H1 (cell line): ENCODE results near the gene ITIH1.

ENCODE experiments used
- CHD2 ChIP-seq: IDR thresholded peaks from 2 replicates; pipeline ENCODE4 v1.6.1; 2012; ENCODE audit warnings: low read length, improper control_type of control experiment
- CREB1 ChIP-seq: IDR thresholded peaks from 2 replicates; pipeline ENCODE4 v1.6.1; 2012; ENCODE audit warnings: inconsistent platforms
- E2F6 ChIP-seq: IDR thresholded peaks from 2 replicates; pipeline ENCODE4 v1.6.1; 2012; ENCODE audit warnings: inconsistent platforms
- FOSL1 ChIP-seq: IDR thresholded peaks from 2 replicates; pipeline ENCODE4 v1.6.1; 2011; ENCODE audit warnings: mild to moderate bottlenecking, low read depth, low read length, moderate library complexity; ENCODE audit not compliant: insufficient read depth
- TBP ChIP-seq: IDR thresholded peaks from 2 replicates; pipeline ENCODE4 v1.6.1; 2011; ENCODE audit warnings: low read depth, low read length, improper control_type of control experiment
- TF ChIP-seq, protein P1 (sequence below), 3 experiments: IDR thresholded peaks; 1 replicate in 2 of 3; 2 replicates in 1 of 3; pipeline versions ENCODE4 v1.5.1 to v1.6.1; 2011; ENCODE audit warnings: low read length in 3 of 3, mild to moderate bottlenecking in 3 of 3, inconsistent platforms in 2 of 3, low read depth in 1 of 3, moderate library complexity in 1 of 3; ENCODE audit not compliant: insufficient read depth in 1 of 3; ENCODE audit errors: control extremely low read depth in 1 of 3

DNA sequence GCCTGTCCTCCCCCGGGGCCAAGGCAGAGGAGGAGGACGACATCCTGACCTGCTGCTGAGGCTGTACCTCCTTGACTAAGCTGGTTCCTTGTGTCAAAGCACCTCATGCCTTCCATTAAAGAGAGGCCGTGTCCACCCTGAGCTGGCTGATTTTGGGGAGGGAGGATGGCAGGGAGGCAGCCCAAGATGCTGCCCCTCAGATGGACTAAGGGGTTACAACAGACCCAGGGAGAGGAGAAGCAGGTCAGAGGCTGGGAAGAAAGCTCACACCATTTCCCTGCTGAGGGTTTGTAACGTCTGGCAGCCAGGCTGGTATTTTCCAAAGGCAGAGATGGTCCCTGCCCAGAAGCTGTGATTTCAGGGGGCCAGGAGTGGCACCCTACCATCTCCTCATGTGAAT lies 14.5 kb downstream of the ITIH1 start:
- TF ChIP-seq E2F6 (no peak), CREB1 (no peak), TBP (no peak), FOSL1 (no peak), CHD2 (no peak)
- TF ChIP-seq, protein P1, sequence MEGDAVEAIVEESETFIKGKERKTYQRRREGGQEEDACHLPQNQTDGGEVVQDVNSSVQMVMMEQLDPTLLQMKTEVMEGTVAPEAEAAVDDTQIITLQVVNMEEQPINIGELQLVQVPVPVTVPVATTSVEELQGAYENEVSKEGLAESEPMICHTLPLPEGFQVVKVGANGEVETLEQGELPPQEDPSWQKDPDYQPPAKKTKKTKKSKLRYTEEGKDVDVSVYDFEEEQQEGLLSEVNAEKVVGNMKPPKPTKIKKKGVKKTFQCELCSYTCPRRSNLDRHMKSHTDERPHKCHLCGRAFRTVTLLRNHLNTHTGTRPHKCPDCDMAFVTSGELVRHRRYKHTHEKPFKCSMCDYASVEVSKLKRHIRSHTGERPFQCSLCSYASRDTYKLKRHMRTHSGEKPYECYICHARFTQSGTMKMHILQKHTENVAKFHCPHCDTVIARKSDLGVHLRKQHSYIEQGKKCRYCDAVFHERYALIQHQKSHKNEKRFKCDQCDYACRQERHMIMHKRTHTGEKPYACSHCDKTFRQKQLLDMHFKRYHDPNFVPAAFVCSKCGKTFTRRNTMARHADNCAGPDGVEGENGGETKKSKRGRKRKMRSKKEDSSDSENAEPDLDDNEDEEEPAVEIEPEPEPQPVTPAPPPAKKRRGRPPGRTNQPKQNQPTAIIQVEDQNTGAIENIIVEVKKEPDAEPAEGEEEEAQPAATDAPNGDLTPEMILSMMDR (IDR thresholded peaks at IDR 0.05; ENCODE audit: control extremely low read depth in 1 of 3, insufficient read depth in 1 of 3, low read depth in 1 of 3, low read length in 3 of 3): no peak
